IMR-90 (cell line): ENCODE results near the gene CDKAL1. TPM values are rescaled to one million over a fixed set of nuclear protein-coding genes. Genes with fewer than 3 reads are reported as not detected.
A peak's percentile ranks its signal among the peaks of the same experiment; 100 is the strongest.

Experiments used
- ATAC-seq: fragments of 200-7000 bp; cut with Tn5 transposase; 2 replicates; pipeline ENCODE4 v1.9.1; 2020; ENCODE audit warnings: low read depth, mild to moderate bottlenecking, moderate library complexity
- BruUV-seq: library from RNA; stranded (reverse); fragments of 400-500 nt; replicated peaks from 2 replicates; lab custom pipeline; 2021; lab: Mats Ljungman, UMichigan
- CTCF ChIA-PET: fragments of 300-600 bp; formaldehyde crosslinking; extraction: SDS; loops from one replicate; lab custom pipeline; 2021; ENCODE audit warnings: antibody characterized with exemption; lab: Yijun Ruan, JAX
- POLR2A ChIA-PET: fragments of 300-600 bp; sonication (Branson Sonifier 250); formaldehyde crosslinking; loops from one replicate; lab custom pipeline; 2022; ENCODE audit warnings: antibody characterized with exemption; ENCODE audit not compliant: unreplicated experiment; lab: Charles Lee
- DNase-seq: peaks from one replicate; pipeline ENCODE4 v3.0.0; 2013
- H2AFZ ChIP-seq: replicated peaks from 2 replicates; pipeline ENCODE3; 2013; ENCODE audit warnings: low read length, mild to moderate bottlenecking; ENCODE audit not compliant: poor library complexity
- H2AK5ac ChIP-seq: 2 replicates; pipeline ENCODE4 v1.6.1; 2013; ENCODE audit warnings: low read depth, low read length, inconsistent platforms
- H2AK9ac ChIP-seq: replicated peaks from 2 replicates; pipeline ENCODE3; 2013; ENCODE audit warnings: mild to moderate bottlenecking, low read depth, low read length, moderate library complexity; ENCODE audit not compliant: poor library complexity
- H2BK120ac ChIP-seq: 2 replicates; pipeline ENCODE4 v1.6.1; 2013; ENCODE audit warnings: low read depth, low read length, inconsistent platforms
- H2BK15ac ChIP-seq: 3 replicates; pipeline ENCODE4 v1.6.1; 2013; ENCODE audit warnings: low read depth, low read length, inconsistent platforms
- H2BK20ac ChIP-seq: 2 replicates; pipeline ENCODE4 v1.6.1; 2013; ENCODE audit warnings: low read depth, mild to moderate bottlenecking, inconsistent platforms, low read length, moderate library complexity
- H2BK5ac ChIP-seq: 2 replicates; pipeline ENCODE4 v1.6.1; 2013; ENCODE audit warnings: mild to moderate bottlenecking, low read depth, low read length, inconsistent platforms; ENCODE audit not compliant: poor library complexity, severe bottlenecking
- H3K14ac ChIP-seq: replicated peaks from 2 replicates; pipeline ENCODE4 v1.6.1; 2013; ENCODE audit warnings: low read depth, low read length, inconsistent platforms
- H3K18ac ChIP-seq: 2 replicates; pipeline ENCODE4 v1.6.1; 2013; ENCODE audit warnings: low read depth, low read length, control low read depth
- H3K23ac ChIP-seq: 2 replicates; pipeline ENCODE4 v1.6.1; 2013; ENCODE audit warnings: low read depth, low read length, inconsistent platforms
- H3K27ac ChIP-seq: 2 replicates; pipeline ENCODE4 v1.5.1; 2013; ENCODE audit warnings: mild to moderate bottlenecking, control low read depth, low read length; ENCODE audit not compliant: insufficient read depth
- H3K27me3 ChIP-seq: 2 replicates; pipeline ENCODE4 v1.6.1; 2013; ENCODE audit warnings: low read length; ENCODE audit not compliant: control insufficient read depth, insufficient read depth
- H3K36me3 ChIP-seq: 2 replicates; pipeline ENCODE4 v1.6.1; 2013; ENCODE audit warnings: low read length, mixed read lengths; ENCODE audit not compliant: control insufficient read depth, insufficient read depth
- H3K4ac ChIP-seq: 2 replicates; pipeline ENCODE4 v1.6.1; 2013; ENCODE audit warnings: low read depth, low read length, inconsistent platforms
- H3K4me1 ChIP-seq: 2 replicates; pipeline ENCODE4 v1.6.1; 2013; ENCODE audit warnings: low read length, mixed read lengths; ENCODE audit not compliant: control insufficient read depth, insufficient read depth
- H3K4me2 ChIP-seq: 2 replicates; pipeline ENCODE4 v1.6.1; 2013; ENCODE audit warnings: low read depth, mild to moderate bottlenecking, control low read depth, low read length, moderate library complexity
- H3K4me3 ChIP-seq: 2 replicates; pipeline ENCODE4 v1.5.1; 2013; ENCODE audit warnings: low read depth, mild to moderate bottlenecking, control low read depth, low read length, moderate library complexity; ENCODE audit not compliant: insufficient read depth
- H3K56ac ChIP-seq: 2 replicates; pipeline ENCODE4 v1.6.1; 2013; ENCODE audit warnings: low read length, inconsistent platforms; ENCODE audit not compliant: insufficient read depth; ENCODE audit errors: extremely low read depth
- H3K79me1 ChIP-seq, 2 experiments: 2 replicates each; pipeline ENCODE4 v1.6.1; 2013; ENCODE audit warnings: low read length in 2 of 2, inconsistent platforms in 1 of 2, low read depth in 1 of 2
- H3K9ac ChIP-seq: 2 replicates; pipeline ENCODE4 v1.6.1; 2013; ENCODE audit warnings: low read depth, low read length, control low read depth
- H3K9me1 ChIP-seq: 2 replicates; pipeline ENCODE4 v1.6.1; 2013; ENCODE audit warnings: low read length, inconsistent platforms; ENCODE audit not compliant: insufficient read depth
- H3K9me3 ChIP-seq: 2 replicates; pipeline ENCODE4 v1.6.1; 2013; ENCODE audit warnings: low read length; ENCODE audit not compliant: control insufficient read depth, insufficient read depth
- H4K20me1 ChIP-seq: 2 replicates; pipeline ENCODE4 v1.6.1; 2013; ENCODE audit warnings: low read length, inconsistent platforms; ENCODE audit not compliant: insufficient read depth
- H4K5ac ChIP-seq: 2 replicates; pipeline ENCODE4 v1.6.1; 2013; ENCODE audit warnings: mild to moderate bottlenecking, low read depth, low read length, control low read depth
- H4K8ac ChIP-seq, 2 experiments: 2 replicates each; pipeline ENCODE4 v1.6.1; 2013; ENCODE audit warnings: low read depth in 2 of 2, low read length in 2 of 2, control low read depth in 1 of 2, inconsistent platforms in 1 of 2
- H4K91ac ChIP-seq: 2 replicates; pipeline ENCODE4 v1.6.1; 2013; ENCODE audit warnings: low read depth, low read length, inconsistent platforms; ENCODE audit not compliant: insufficient read depth
- BHLHE40 ChIP-seq: fragments of 150-350 bp; IDR thresholded peaks from 2 replicates; pipeline ENCODE4 v1.6.1; 2016; ENCODE audit warnings: mild to moderate bottlenecking, low read depth, low read length
- POLR2A ChIP-seq: IDR thresholded peaks from 2 replicates; pipeline ENCODE4 v1.6.1; 2012; ENCODE audit warnings: mild to moderate bottlenecking, low read depth, low read length
- WGBS, 2 experiments: methylation state at CpG; one replicate each; pipeline versions ENCODE4 v1.1.5 to v1.1.7; 2013; ENCODE audit warnings: missing lambda C conversion rate in 2 of 2; ENCODE audit not compliant: insufficient read length in 1 of 2; ENCODE audit errors: extremely low coverage in 2 of 2; 5-methylcytosine and 5-hydroxymethylcytosine counted together
- dilution Hi-C: fragments of 300-500 bp; cut with HindIII; formaldehyde crosslinking; loops from one replicate; pipeline ENCODE4 v1.14.3; 2018; ENCODE audit warnings: low sequenced_read_pairs; ENCODE audit not compliant: unreplicated experiment
- in situ Hi-C: fragments of 300-500 bp; cut with MboI; formaldehyde crosslinking; loops from 3 replicates; pipeline ENCODE4 v1.14.3; 2019; ENCODE audit warnings: low sequenced_read_pairs, inconsistent platforms, mixed read lengths
- intact Hi-C: fragments of 100-400 bp; cut with micrococcal nuclease; formaldehyde crosslinking; loops from 2 replicates; pipeline ENCODE4 v1.10.0; 2022
- polyA plus RNA-seq, 3 experiments: library from polyadenylated mRNA; depleted of rRNA; stranded (reverse); fragments of >200 nt; gene quantifications; 2 replicates each; pipeline ENCODE4 v1.2.3, GENCODE V29; 2012; ENCODE audit warnings: low replicate concordance in 1 of 3
- total RNA-seq: library from RNA; depleted of rRNA; stranded (reverse); fragments of >200 nt; gene quantifications from 2 replicates; pipeline ENCODE4 v1.2.3, GENCODE V29; 2012

CDKAL1 gene
- total and polyA plus RNA-seq, 2 of the 4 experiments (the other 2 are of a cell fraction), result 3.7 to 13.1 TPM

GRCh38 chr6:21157186-21157929, 623.1 kb downstream of the CDKAL1 start (continued):
- TF ChIP-seq POLR2A, result no peak

GRCh38 chr6:21158149-21158548, 623.9 kb downstream of the CDKAL1 start:
- peak overlapping the region; percentile 58; the same call in 1 of the 2 replicates for H3K27ac ChIP-seq
- intact Hi-C loops, result no loop called here
- POLR2A ChIA-PET, result no interaction called here
- H3K56ac ChIP-seq, result no peak overlapping the region
- H4K20me1 ChIP-seq, result no peaks in the 10 kb centered on the region
- H2BK20ac ChIP-seq, result no peak overlapping the region
- H2AFZ ChIP-seq, result no peak overlapping the region
- no peak overlapping the region for H2BK5ac ChIP-seq
- DNase-seq (no peak), ATAC-seq (peak; percentile 42; the same call in 1 of the 2 replicates)
- no peak overlapping the region for H2BK15ac ChIP-seq
- no peak overlapping the region for H2BK120ac ChIP-seq
- H3K14ac ChIP-seq, result no peak overlapping the region
- H3K4me3 ChIP-seq, result no peak overlapping the region
- H3K23ac ChIP-seq, result no peak overlapping the region
- no peak overlapping the region for H2AK5ac ChIP-seq
- H3K4me2 ChIP-seq, result peak overlapping the region; percentile 56; the same call in 1 of the 2 replicates
- no TSS peak for BruUV-seq
- dilution Hi-C loops, result no loop called here
- no CpG with 5 or more reads among the region's 1 CpG for WGBS, 2 experiments
- CTCF ChIA-PET, result interaction anchor here (0.6 kb wide), 1 partner anchor 602 kb away, joined by 3 read pairs; no protein-coding TSS in a partner anchor
- H3K9ac ChIP-seq, result no peak overlapping the region
- H3K79me1 ChIP-seq, result no peaks in the 10 kb centered on the region
- no peak overlapping the region for H4K5ac ChIP-seq
- 0 out of 2 replicates have a peak, but pooled peaks cover 2% of the 10 kb centered on the region for H3K9me1 ChIP-seq
- no peaks in the 10 kb centered on the region for H3K9me3 ChIP-seq
- no peak overlapping the region for H3K4ac ChIP-seq
- no peaks in the 10 kb centered on the region for H3K36me3 ChIP-seq
- no peaks in the 10 kb centered on the region for H3K27me3 ChIP-seq
- no peak overlapping the region for H3K18ac ChIP-seq
- TF ChIP-seq BHLHE40, result no peak
- H4K91ac ChIP-seq, result no peak overlapping the region
- H4K8ac ChIP-seq, result no peak overlapping the region
- peaks cover 6% of the 10 kb centered on the region for H3K4me1 ChIP-seq
- in situ Hi-C loops, result no loop called here
- no peak overlapping the region for H2AK9ac ChIP-seq
